WTC11 (cell line): Measurements from ENCODE around the gene STXBP5. TPM values are rescaled to one million over a fixed set of nuclear protein-coding genes. Genes with fewer than 3 reads are reported as not detected.

Experiments
- ATAC-seq: fragments of 200-7000 bp; cut with Tn5 transposase; 2 replicates; pipeline ENCODE4 v1.10.0; 2021; ENCODE audit warnings: mild to moderate bottlenecking, moderate library complexity
- CTCF ChIA-PET: fragments of 300-600 bp; sonication (Branson Sonifier 250); formaldehyde crosslinking; loops from one replicate; lab custom pipeline; 2021; ENCODE audit warnings: antibody characterized with exemption; lab: Charles Lee
- POLR2A ChIA-PET: fragments of 350-600 bp; sonication (Branson Sonifier 250); formaldehyde crosslinking; loops from one replicate; lab custom pipeline; 2021; ENCODE audit warnings: antibody characterized with exemption; lab: Charles Lee
- DNase-seq: peaks from one replicate; pipeline ENCODE4 v3.0.0; 2021; ENCODE audit warnings: low spot score
- H3K27ac Mint-ChIP-seq: 2 replicates; pipeline ENCODE4 v1.8.0; 2021; ENCODE audit warnings: mixed read lengths
- H3K27me3 Mint-ChIP-seq: 2 replicates; pipeline ENCODE4 v1.8.0; 2021; ENCODE audit warnings: low read depth, mild to moderate bottlenecking, moderate library complexity, mixed read lengths
- H3K36me3 Mint-ChIP-seq: 2 replicates; pipeline ENCODE4 v1.8.0; 2021; ENCODE audit warnings: mixed read lengths
- H3K4me1 Mint-ChIP-seq: 2 replicates; pipeline ENCODE4 v1.8.0; 2022; ENCODE audit warnings: mixed read lengths
- H3K4me3 Mint-ChIP-seq: 2 replicates; pipeline ENCODE4 v1.8.0; 2021; ENCODE audit warnings: mild to moderate bottlenecking, moderate library complexity, mixed read lengths
- H3K9me3 Mint-ChIP-seq: 2 replicates; pipeline ENCODE4 v1.8.0; 2021; ENCODE audit warnings: mixed read lengths
- ATF3 ChIP-seq: sonication (generic); formaldehyde crosslinking; conservative IDR thresholded peaks from 2 replicates; pipeline ENCODE4 v1.8.1; 2022; ENCODE audit warnings: mild to moderate bottlenecking, missing genetic modification reagents
- E2F5 ChIP-seq: sonication (generic); formaldehyde crosslinking; IDR thresholded peaks from 2 replicates; pipeline ENCODE4 v1.8.1; 2022; ENCODE audit warnings: mild to moderate bottlenecking, moderate library complexity, missing genetic modification reagents
- ELF4 ChIP-seq: sonication (generic); formaldehyde crosslinking; IDR thresholded peaks from 2 replicates; pipeline ENCODE4 v1.8.1; 2022; ENCODE audit warnings: low read depth, mild to moderate bottlenecking, moderate library complexity, missing genetic modification reagents
- EMX1 ChIP-seq: fragments of 250-450 bp; sonication (Bioruptor Pico); IDR thresholded peaks from 2 replicates; pipeline ENCODE4 v1.8.0; 2021; ENCODE audit warnings: mild to moderate bottlenecking
- ETV6 ChIP-seq: sonication (generic); formaldehyde crosslinking; IDR thresholded peaks from 2 replicates; pipeline ENCODE4 v1.8.1; 2022; ENCODE audit warnings: mild to moderate bottlenecking, missing genetic modification reagents
- GRHL2 ChIP-seq: fragments of 250-450 bp; sonication (Bioruptor Pico); IDR thresholded peaks from 2 replicates; pipeline ENCODE4 v1.8.0; 2022; ENCODE audit warnings: mild to moderate bottlenecking, moderate library complexity; ENCODE audit not compliant: insufficient replicate concordance, severe bottlenecking
- HMGA2 ChIP-seq: fragments of 250-450 bp; sonication (Bioruptor Pico); IDR thresholded peaks from 2 replicates; pipeline ENCODE4 v1.4.0; 2021; ENCODE audit warnings: mild to moderate bottlenecking, moderate library complexity
- IRF2 ChIP-seq: sonication (generic); formaldehyde crosslinking; IDR thresholded peaks from 2 replicates; pipeline ENCODE4 v1.8.0; 2022; ENCODE audit warnings: low read depth, missing genetic modification reagents, borderline replicate concordance
- MYBL2 ChIP-seq: sonication (generic); formaldehyde crosslinking; IDR thresholded peaks from 2 replicates; pipeline ENCODE4 v1.8.1; 2023; ENCODE audit warnings: mild to moderate bottlenecking, moderate library complexity, missing genetic modification reagents
- NFE2L1 ChIP-seq: sonication (generic); formaldehyde crosslinking; IDR thresholded peaks from 2 replicates; pipeline ENCODE4 v1.8.1; 2023; ENCODE audit warnings: missing genetic modification reagents
- NR3C1 ChIP-seq: sonication (generic); formaldehyde crosslinking; conservative IDR thresholded peaks from 2 replicates; pipeline ENCODE4 v1.8.1; 2023; ENCODE audit warnings: low read depth, mild to moderate bottlenecking, missing genetic modification reagents
- STAT6 ChIP-seq: sonication (generic); formaldehyde crosslinking; conservative IDR thresholded peaks from 2 replicates; pipeline ENCODE4 v1.8.1; 2023; ENCODE audit warnings: mild to moderate bottlenecking, low read depth, missing genetic modification reagents, moderate library complexity
- TCF7 ChIP-seq: sonication (generic); formaldehyde crosslinking; IDR thresholded peaks from 2 replicates; pipeline ENCODE4 v1.8.0; 2022; ENCODE audit warnings: mild to moderate bottlenecking, low read depth, missing genetic modification reagents, moderate library complexity
- ZBTB21 ChIP-seq: sonication (generic); formaldehyde crosslinking; IDR thresholded peaks from 2 replicates; pipeline ENCODE4 v1.8.1; 2023; ENCODE audit warnings: mild to moderate bottlenecking, missing genetic modification reagents, borderline replicate concordance
- ZNF138 ChIP-seq: sonication (generic); formaldehyde crosslinking; conservative IDR thresholded peaks from 2 replicates; pipeline ENCODE4 v1.8.1; 2022; ENCODE audit warnings: mild to moderate bottlenecking, moderate library complexity, missing genetic modification reagents
- ZNF219 ChIP-seq: sonication (generic); formaldehyde crosslinking; IDR thresholded peaks from 2 replicates; pipeline ENCODE4 v1.8.0; 2023; ENCODE audit warnings: missing genetic modification reagents, mild to moderate bottlenecking, borderline replicate concordance
- ZNF396 ChIP-seq: fragments of 250-450 bp; sonication (Bioruptor Pico); IDR thresholded peaks from 2 replicates; pipeline ENCODE4 v1.8.0; 2021; ENCODE audit warnings: mild to moderate bottlenecking, moderate library complexity, borderline replicate concordance
- ZNF416 ChIP-seq: fragments of 250-450 bp; sonication (Bioruptor Pico); IDR thresholded peaks from 2 replicates; pipeline ENCODE4 v1.9.0; 2021; ENCODE audit warnings: mild to moderate bottlenecking, inconsistent platforms
- ZNF425 ChIP-seq: fragments of 250-450 bp; sonication (Bioruptor Pico); conservative IDR thresholded peaks from 2 replicates; pipeline ENCODE4 v1.9.0; 2021; ENCODE audit warnings: mild to moderate bottlenecking
- ZSCAN18 ChIP-seq: fragments of 250-450 bp; sonication (Bioruptor Pico); IDR thresholded peaks from 2 replicates; pipeline ENCODE4 v2.1.2; 2022; ENCODE audit warnings: mild to moderate bottlenecking, moderate library complexity
- total RNA-seq: library from RNA; stranded (reverse); gene quantifications from 3 replicates; pipeline ENCODE4 v1.2.3, GENCODE V29; 2021

The STXBP5 gene
- total RNA-seq, 1 experiment from 2014 or later, result 13.2 TPM

- no peak for TF ChIP-seq ZNF416 (CRISPR knock-in tag)
- no peak for TF ChIP-seq ZNF425 (CRISPR knock-in tag)
- no peak for TF ChIP-seq ATF3
- TF ChIP-seq ZNF396 (CRISPR knock-in tag), result no peak
- no peak for TF ChIP-seq ELF4
Measured at GRCh38 chr6:147274012-147274411, 69.8 kb downstream of the STXBP5 start (continued).

- H3K27ac Mint-ChIP-seq, result no peak overlapping the region
- no peak overlapping the region for H3K4me3 Mint-ChIP-seq
- H3K36me3 Mint-ChIP-seq, result peaks cover 30% of the 10 kb centered on the region
- ChIA-PET POLR2A (no interaction called here), CTCF (no interaction called here)
- TF ChIP-seq NFE2L1 (no peak), NR3C1 (CRISPR knock-in tag) (no peak), HMGA2 (CRISPR knock-in tag) (no peak), E2F5 (CRISPR knock-in tag) (no peak), ZSCAN18 (no peak), ETV6 (CRISPR knock-in tag) (no peak), TCF7 (CRISPR knock-in tag) (no peak), IRF2 (no peak), ZNF219 (CRISPR knock-in tag) (no peak), ZBTB21 (CRISPR knock-in tag) (no peak), GRHL2 (CRISPR knock-in tag) (no peak)
- H3K4me1 Mint-ChIP-seq, result no peaks in the 10 kb centered on the region
- H3K27me3 Mint-ChIP-seq, result no peaks in the 10 kb centered on the region
- H3K9me3 Mint-ChIP-seq, result peaks cover 13% of the 10 kb centered on the region
- ATAC-seq (no peak), DNase-seq (no peak)
Measured at GRCh38 chr6:147274776-147275175, 70.6 kb downstream of the STXBP5 start.

- Mint-ChIP-seq H3K27ac (no peak overlapping the region), H3K36me3 (peaks cover 29% of the 10 kb centered on the region)
- TF ChIP-seq EMX1 (CRISPR knock-in tag) (no peak), ZNF138 (CRISPR knock-in tag) (no peak), ZNF219 (CRISPR knock-in tag) (no peak), MYBL2 (CRISPR knock-in tag) (no peak), HMGA2 (CRISPR knock-in tag) (no peak), STAT6 (CRISPR knock-in tag) (no peak)
- TF ChIP-seq, all 79 proteins: peak for 0
- ChIA-PET POLR2A (no interaction called here), CTCF (no interaction called here)
- Mint-ChIP-seq H3K4me1 (no peaks in the 10 kb centered on the region), H3K9me3 (peaks cover 13% of the 10 kb centered on the region), H3K4me3 (no peak overlapping the region), H3K27me3 (no peaks in the 10 kb centered on the region)
- ATAC-seq (no peak), DNase-seq (no peak)
Measured at GRCh38 chr6:147278891-147279290, 74.7 kb downstream of the STXBP5 start.
